A673 (cell line): ENCODE data around the gene CTNNA1.

ENCODE experiments used
- CTCF ChIP-seq: fragments of 300-800, 200-600 bp; sonication (generic); conservative IDR thresholded peaks from 2 replicates; pipeline ENCODE4 v1.5.1; 2017; ENCODE audit warnings: low read depth, mild to moderate bottlenecking, antibody characterized with exemption, low read length, moderate library complexity, mixed read lengths
- EZH2 ChIP-seq: fragments of 200-600 bp; sonication (generic); IDR thresholded peaks from 2 replicates; pipeline ENCODE4 v1.6.1; 2017; ENCODE audit warnings: borderline replicate concordance, low read depth, mild to moderate bottlenecking, mixed read lengths, antibody characterized with exemption, low read length; ENCODE audit not compliant: poor library complexity, severe bottlenecking

- TF ChIP-seq CTCF (no peak), EZH2 (no peak)
These were observed 27.3 kb upstream of the CTNNA1 start for GRCh38 chr5:138725818-138726416.
